Stimulated activated CD8-positive, alpha-beta memory T cell treated with anti-CD3 and anti-CD28 coated beads, Interleukin-15, amount 100 ng/mL, for 24 hours (primary cell): ENCODE results near the gene RUNX1.

Experiments
- DNase-seq: peaks from one replicate; pipeline ENCODE4 v3.0.0-alpha.2; 2020; ENCODE audit warnings: low read depth

The RUNX1 gene

DNA sequence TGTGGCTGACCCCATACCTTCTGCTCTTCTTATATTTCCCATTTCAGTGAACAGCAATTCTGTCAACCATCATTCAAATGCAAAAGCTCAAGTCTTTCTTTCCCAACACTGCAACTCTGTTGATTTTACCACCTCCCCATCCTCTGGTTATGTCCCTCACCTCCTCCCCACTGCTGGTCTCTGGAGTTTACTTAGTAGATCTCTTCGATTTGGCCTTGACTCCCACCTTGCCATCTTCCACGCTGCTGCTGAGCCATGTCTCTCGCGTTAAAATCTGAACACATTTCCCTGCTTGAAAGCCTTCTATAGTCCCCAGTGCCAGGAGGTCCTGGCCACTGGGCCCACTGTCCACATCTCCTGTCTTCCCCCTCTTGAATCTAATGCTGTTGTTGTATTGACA is 125.5 kb downstream of the RUNX1 start:
- DNase-seq = no peak

DNA sequence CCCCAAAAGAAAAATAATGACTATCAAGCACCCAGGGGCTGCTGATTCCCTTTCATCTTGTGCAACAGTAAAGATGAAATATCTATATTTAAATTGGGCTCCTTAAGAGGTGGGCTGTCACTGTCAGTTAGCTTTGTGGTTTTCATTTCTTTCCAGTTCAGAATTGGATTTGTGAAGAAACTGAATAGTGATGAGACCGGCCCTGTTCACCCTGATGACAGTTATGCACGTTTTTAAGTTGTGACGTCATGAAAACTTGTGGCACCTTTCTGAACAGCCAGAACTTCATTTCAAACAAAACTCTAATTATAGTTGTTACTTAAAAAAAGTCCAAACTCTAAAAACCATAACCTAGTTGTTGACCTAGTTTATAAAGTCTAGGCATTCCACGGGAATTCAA is 125.9 kb downstream of the RUNX1 start:
- no peak for DNase-seq

DNA sequence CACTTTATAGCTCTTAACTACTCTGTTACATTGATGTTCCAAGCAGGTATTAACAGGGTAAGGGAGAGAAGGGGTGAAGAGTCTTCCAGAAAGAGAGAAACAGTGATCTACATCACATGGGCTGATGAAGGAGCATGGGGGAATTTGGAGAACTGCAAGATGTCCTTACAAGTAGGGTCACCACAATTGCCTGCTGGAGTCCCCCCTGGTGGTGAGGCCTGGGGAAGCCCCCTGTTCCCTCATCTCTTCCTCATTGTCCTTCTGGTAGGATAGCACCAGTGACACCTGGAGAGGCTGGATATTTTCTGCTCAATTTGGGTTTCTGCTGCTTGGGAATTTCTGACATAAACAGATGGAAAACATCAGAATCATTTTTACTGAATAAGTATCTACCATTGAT is 126.6 kb downstream of the RUNX1 start:
- DNase-seq = no peak

DNA sequence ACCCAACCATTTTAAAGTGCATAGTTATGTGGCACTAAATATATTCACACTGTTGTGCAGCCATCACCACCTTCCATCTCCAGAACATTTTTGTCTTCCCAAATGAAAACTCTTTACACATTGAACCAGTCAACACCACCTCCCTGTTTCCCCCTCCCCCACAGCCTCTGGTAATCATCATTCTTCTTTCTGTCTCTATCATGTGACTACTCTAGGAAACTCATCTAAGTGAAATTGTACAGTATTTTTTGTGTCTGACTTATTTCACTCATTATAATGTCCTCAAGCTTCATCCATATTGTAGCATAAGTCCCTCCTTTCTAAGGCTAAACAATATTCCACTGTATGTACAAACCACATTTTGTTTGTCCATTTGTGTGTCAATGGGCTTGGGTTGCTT is 128.0 kb downstream of the RUNX1 start:
- DNase-seq = no peak

DNA sequence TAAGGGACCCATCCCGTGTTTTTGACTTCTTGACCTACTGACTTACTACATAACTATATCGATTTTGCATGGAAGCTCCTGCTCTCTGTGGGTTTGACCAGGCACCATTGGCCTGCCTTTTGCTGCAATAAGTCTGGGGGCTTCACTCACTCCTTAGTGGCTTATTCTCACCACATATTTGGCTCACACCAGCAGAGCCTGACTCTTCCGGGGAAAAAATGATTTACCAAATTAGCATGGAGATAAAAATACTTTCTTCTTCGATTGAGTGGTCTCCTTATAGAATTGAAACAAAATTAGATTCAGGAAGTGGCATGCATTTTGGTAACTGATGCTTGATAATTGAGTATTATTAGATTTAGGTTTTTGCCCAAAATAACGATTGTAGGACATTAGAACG is 129.7 kb downstream of the RUNX1 start:
- DNase-seq = no peak

DNA sequence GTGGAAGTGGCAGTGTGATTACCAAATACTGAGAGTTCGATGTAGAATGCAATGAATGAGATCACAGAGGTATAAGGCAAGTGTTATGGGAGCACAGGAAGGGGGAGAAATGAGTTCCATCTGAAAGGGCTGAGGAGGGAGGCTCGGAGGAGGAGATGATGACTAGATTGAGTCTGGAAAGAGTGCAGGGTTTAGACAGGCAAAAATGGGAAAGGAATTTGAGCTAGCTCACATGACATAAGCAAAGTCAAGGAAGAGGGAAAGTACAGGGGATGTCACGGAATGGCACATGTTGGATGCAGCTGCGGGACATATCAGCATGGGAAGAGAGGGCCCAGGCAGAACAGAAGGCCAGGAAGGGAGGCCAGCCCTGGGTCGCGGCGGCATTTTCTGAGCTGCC is 132.7 kb downstream of the RUNX1 start:
- no peak for DNase-seq

DNA sequence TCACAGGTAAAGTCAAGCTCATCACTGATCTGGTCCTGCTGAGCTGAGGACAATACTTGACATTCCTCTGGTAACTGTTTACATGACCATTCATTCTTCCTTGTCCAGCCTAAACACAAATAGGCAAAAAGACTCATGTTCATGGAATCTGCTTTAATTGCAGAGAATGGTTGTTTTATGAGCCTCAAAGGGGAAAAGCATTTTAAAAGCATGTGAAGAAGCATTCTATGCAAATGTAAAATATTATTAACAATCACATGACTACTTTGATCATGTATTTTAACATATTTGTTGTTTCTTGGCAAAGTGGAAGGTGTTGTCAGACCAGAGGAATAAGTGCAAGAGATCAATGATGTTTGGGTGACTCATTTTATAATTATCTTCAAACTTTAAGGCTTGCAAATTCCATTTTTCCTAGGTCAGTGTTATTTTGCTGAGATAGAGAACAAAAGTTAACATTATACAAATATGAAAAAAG is 133.7 kb downstream of the RUNX1 start:
- DNase-seq = no peak

DNA sequence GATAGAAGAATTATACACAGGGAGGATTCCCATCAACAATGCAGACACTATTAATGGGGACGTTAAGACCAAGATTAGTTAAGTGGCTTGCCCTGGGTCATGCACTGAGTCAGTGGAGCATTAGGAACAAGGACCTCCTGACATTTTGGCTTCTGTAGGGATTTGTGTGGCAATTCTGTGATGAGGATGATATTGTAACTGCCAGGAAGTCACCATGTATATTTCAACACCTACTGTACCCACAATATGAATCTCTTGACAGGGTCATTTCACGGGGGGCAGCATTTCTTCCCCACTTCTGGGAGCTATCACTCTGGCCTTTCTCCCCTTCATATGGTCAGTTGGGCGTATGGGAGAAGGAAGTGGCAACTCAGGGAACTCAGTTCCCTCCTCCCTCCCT is 134.9 kb downstream of the RUNX1 start:
- DNase-seq = no peak

DNA sequence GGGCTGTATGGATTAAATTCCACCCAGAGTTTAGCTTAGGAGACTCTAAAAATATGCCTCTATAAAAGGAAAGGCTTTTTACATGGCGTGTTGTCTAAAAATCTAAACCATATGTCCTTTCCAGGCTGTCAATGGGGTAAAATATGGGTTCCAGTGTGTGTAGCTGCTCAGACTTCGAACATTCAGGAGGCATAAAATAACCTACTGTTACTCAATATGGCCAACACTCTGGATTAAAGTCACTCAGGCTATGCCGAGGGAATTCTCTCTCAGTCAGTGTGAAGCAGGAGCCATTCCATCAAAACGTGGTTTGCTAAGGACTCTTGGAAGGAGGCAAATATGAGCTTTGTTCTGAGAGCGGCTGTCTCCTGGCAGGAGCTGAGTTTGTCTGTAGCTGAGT is 135.3 kb downstream of the RUNX1 start:
- no peak for DNase-seq

DNA sequence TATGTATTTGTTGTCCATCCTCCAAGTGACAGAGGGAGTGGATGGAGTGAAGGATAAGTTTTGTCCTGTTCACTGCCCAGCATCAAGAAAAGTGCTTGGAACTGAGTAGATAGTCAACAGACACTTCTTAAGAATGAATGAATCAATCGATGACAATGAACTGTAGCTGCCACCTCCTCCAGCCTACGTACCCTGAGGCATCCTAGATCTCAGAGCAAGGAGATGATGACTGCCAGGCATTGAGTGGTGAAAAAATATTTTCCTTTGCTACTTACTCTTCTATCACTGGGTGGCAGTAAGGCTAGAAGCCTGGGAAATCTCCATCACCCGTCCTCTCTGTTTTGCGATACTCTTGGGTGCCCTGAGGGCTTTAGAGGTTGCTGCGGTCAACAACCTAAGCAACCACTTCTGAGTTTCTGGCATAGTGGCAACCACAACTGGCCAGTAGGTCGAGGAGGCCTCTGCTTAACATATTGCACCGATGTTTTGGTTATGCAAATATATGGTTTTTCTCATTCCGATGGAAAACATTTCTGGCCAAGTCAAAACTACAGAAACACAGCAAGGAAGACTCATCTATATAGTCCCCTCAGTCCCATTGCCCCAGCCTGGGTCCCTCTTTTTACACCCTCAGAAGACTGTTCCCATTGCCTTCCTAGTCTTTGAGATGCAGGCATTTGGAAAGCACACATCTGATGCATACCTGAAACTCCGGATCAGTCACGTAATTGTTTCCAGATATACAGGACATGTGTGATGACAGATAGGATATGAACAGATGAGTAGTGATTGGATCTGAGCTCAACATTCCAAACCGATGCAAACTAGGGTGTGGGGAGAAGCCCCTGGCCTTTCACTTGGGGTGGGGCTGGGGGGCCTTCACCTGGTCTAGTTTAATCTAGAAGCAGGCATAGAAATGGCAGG is 136.8 kb downstream of the RUNX1 start:
- no peak for DNase-seq

DNA sequence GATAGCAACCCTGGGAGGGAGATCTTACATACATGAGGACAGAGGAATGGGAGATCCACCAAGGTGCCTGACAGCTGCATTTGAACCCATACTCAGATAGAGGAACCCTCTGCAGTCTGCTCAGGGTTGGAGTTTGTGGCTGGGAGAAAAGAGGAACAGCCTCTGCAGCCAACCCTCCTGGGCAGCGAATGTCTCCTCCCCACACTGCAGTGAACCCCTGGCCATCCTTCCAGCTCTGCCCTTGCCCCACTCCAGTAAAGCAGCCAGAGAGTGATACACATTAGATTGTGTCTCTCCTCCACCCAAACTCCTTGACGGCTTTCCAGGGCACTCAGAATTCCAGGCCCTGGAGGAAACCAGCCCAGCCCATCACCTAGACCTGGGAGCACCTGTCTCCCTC is 137.7 kb downstream of the RUNX1 start:
- DNase-seq = no peak

DNA sequence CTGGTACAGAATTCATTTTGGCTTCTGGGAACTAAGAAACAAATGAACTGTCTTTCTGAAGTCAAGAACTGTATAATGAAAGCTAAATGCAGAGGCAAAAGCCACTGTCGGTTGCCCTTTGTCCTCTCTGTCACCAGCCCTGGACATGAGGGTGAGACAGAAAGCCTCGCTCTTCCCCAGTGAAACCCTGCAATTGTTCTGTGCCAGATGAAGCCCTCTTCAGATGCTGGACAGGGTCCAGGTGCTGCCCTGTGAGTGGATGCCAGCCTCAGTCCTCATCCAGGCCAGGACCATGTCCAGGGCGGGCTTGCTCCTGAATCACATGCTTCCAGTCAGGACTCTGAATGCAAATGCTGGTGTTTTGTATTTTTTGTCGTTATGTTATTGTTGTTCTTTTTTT is 138.7 kb downstream of the RUNX1 start:
- DNase-seq = no peak

DNA sequence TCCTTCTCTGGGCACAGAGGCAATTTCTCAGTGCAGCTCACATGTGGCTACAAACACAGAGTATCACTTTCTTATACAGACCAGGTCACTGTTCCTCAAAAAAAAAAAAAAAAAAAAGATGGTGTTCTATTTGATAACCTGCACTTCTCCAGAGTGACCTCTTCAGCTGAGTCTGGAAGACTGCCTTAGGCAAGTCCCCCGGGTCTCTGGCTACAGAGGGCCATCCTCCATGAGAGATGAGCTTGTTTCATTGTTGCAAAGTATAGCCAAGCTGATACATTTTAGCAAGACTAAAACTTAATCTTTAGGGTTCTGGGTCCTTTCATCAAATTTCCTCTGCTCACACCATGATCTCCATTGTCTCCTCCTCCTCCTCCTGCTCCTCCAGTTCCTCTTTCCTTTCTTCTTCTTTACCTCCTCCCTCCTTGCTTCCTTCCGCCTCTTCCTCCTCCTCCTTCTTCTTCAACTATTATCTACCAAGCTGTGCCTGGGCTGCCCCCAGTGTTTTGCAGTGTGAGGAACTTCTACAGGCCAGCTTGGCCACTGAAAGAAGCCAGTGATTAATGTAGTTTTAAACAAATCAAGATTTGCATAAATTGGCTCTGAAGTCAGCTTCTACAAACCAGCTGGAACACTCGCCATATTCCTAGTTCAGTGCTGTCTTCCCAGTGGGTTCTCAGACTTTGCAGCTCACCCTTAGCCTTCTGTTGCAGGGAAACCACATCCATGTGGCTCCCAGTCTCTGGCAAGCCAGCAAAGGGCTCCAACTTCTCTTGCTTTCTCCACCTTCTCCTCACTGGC is 139.4 kb downstream of the RUNX1 start:
- no peak for DNase-seq

DNA sequence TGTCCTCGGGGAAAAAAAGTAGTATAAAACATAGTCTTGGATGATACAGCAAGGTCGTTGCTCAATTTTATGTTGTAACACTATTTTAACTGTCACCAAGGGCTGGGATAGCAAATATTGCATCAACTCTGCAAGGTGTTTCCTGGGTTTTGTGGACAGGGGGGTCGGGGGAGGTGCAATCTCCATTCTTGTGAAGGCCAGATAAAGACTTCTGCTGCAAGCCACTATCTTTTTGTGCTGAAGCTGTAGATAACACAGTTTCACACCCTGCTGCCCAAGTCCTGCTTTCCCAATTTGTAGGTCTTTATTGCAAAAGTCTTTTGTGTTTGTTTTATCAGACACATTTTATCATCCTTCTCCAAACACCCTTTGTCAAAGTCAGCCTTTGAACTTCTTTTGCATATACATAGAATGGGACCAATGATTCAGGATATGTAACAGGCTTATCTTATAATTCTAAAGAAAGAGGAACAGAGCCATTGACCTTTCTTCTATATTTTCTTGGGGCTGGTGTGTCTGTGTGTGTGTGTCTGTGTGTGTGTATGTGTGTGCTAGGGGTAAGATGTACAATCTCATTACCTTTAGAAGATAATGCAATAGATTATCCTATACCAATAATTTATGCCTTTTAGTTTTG is 140.6 kb downstream of the RUNX1 start:
- DNase-seq = no peak

DNA sequence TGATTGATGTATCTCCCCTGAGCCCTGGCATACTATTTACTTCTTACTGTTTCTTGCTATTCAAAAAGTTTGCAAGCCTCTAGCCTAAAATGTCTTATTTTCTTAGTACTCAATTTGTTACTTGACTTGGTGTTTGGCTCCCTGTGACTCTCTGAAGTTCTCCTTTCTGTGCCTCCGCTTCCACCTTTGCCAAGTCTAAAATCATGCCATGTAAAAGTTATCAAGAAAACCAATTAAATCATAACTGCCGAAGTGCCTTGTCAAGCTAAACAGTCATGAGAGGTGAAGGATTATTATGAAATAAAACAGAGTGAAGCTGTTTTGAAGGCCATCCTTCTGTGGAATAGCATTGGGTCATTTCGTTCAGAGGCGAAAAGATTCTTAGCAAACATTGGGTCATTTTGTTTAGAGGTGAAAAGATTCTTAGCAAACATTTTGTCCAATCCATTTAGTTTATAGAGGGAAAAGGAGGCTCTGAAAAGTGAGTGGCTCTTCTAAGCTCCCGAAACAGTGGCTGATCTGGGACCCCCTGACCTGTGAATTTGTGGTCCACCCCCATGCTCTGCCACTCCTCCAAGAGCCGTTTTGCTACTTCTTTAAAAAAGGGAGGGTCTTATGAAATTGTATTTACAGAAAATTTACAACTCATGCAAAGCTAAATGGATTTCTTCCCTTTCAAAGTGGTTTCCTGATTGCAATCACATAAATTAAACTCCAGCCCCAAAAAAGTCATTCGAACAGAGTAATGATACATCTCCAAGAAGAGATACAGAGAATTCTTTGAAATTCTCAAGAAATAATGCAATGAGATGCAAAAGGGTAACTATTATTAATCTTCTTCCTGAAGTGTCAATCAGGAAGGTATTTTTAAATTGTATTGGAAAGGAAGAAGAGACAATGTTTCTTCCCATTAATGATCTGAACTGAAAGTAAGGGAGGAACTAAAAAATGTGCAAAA is 141.4 kb downstream of the RUNX1 start:
- no peak for DNase-seq

DNA sequence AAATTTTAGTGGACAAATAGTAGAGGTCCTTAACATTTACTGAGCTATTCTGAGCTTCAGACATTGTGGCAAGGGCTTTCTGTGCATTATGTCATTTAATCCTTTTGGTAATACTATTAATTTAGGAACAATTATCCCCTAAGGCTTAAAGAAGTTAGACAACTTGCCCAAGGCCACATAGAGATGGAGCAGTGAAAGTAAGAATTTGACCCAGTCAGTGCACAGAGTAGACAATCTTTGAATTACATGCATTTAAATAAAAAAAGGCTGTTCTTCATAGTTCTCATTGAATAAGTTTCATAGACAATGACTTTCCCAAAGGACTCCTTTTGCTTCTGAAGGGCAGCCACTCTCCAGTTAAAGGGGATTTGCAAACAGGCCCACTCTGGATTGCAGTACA is 142.7 kb downstream of the RUNX1 start:
- DNase-seq = no peak

DNA sequence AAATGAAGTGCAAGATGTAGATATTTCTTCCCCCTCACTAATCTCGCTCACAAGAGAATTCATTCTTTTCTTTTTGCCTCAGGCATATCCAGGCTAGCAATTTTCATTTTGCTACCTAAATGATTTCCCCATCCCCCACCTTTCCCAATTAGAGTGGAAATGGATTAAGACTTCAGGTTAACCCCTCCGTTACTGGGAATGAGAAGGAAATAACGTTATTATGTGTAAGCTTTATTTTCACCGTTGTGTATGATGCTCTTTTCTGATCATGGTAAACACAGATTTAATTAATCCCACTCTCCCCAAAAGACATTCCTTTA is 143.9 kb downstream of the RUNX1 start:
- no peak for DNase-seq

DNA sequence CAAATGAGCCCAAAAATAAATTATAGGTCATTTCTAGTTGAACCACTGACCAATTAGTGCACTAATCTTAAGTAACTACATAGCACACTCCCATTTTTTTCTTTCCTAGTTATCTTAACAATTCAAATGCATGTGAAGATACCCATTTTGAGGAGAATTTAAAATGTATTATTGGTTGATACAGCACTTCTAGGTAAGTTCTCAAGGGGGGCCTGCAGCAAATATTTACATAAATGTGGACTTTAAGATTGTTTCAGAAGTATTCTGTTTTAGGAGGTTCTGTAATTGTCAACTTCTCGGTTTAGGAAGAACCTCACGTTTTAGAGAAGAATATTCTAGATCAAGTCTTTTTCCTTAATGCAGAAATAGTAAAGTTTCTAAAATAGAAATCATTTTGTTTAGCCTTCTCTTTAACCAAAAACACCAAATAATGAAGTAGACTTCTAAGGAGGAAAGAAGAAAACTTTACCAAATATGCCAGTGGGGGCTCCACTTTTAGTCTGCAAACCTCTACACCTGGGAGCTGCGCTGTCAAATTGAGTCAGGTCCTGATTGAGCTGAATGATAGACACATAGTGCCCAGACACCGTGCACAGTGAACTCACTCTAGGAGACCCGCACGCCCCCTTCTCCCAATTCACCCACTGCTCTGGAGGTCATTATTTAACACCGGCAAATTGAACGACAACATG is 144.4 kb downstream of the RUNX1 start:
- no peak for DNase-seq

DNA sequence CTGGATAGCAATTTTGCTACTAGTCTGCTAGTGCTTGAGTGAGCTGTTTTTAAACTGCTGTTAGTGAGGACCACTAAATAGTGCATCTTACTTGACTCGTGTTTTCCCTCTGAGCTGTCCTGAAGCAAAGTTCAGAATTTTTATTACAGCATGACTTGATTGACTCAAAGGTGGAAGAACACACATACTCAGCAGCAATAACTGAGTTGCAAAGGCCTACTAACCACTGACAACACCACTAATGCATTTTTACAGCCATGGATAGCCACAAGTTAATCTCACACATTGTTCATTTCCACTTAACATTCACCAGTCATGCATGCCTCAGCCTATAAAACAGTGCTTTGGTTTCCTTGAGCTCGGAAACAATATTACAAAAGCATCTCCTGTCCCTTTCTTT is 148.7 kb downstream of the RUNX1 start:
- DNase-seq = no peak

DNA sequence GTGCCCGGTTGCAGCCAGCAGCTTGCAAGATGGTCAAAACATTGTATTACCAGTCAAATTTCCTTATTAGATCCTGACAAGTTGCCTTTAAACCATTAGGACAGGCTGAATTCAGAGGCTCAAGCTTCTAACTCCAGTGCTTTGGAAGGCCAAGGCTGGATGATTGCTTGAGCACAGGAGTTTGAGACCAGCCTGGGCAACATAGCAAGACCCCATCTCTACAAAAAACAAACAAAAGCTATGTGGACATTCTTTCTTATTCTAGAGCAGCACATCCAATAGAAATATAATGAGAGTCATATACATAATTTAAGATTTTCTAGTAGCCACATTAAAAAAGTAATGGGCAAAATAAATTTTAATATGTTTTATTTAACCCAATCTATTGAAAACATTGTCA is 149.3 kb downstream of the RUNX1 start:
- no peak for DNase-seq

DNA sequence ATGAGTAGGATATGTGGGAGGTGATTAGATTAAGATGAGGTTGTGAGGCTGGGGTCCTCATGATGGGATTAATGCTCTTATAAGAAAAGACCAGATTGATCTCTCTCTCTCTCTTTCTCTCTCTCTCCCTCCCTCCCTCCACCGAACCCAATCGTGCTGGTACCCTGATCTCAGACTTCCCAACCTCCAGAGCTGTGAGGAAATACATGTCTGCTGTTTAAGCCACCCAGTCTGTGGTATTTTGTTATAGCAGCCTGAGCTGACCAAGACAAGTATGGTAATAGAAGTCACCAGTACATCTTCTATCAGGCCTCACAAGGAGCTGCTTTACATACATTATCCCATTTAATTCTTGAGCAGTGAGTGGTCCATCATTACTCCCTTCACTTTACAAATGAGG is 149.8 kb downstream of the RUNX1 start:
- DNase-seq = no peak
